Osteoblast (primary cell): ENCODE data around the gene FOXE3. TPM values are rescaled to one million over a fixed set of nuclear protein-coding genes. Genes with fewer than 3 reads are reported as not detected.

Source experiments
- DNase-seq: peaks from one replicate; pipeline ENCODE4 v3.0.0; 2011; ENCODE audit warnings: low spot score, mixed read lengths; ENCODE audit not compliant: insufficient read length; ENCODE audit errors: missing footprints
- H2AFZ ChIP-seq: 2 replicates; pipeline ENCODE4 v1.6.0; 2011; ENCODE audit warnings: mild to moderate bottlenecking, low read length
- H3K27ac ChIP-seq: 2 replicates; pipeline ENCODE4 v1.5.1; 2011; ENCODE audit warnings: mild to moderate bottlenecking, low read depth, low read length, moderate library complexity
- H3K27me3 ChIP-seq: 2 replicates; pipeline ENCODE4 v1.6.0; 2012; ENCODE audit warnings: mild to moderate bottlenecking, control low read depth, inconsistent platforms, low read length, moderate library complexity; ENCODE audit not compliant: insufficient read depth
- H3K36me3 ChIP-seq: 2 replicates; pipeline ENCODE4 v1.5.1; 2011; ENCODE audit warnings: mild to moderate bottlenecking, low read length, control low read depth, moderate library complexity; ENCODE audit not compliant: insufficient read depth
- H3K4me1 ChIP-seq: 2 replicates; pipeline ENCODE4 v1.5.1; 2011; ENCODE audit warnings: mild to moderate bottlenecking, low read length, control low read depth, moderate library complexity; ENCODE audit not compliant: insufficient read depth
- H3K4me2 ChIP-seq: 2 replicates; pipeline ENCODE4 v1.6.0; 2011; ENCODE audit warnings: mild to moderate bottlenecking, low read length; ENCODE audit not compliant: insufficient read depth
- H3K4me3 ChIP-seq: fragments of 200-600 bp; sonication (generic); 3 replicates; pipeline ENCODE4 v1.5.1; 2012; ENCODE audit warnings: mild to moderate bottlenecking, low read length, inconsistent platforms; ENCODE audit not compliant: insufficient read depth
- H3K79me2 ChIP-seq: 2 replicates; pipeline ENCODE4 v1.6.0; 2012; ENCODE audit warnings: mild to moderate bottlenecking, low read length, control low read depth, inconsistent platforms; ENCODE audit not compliant: insufficient read depth
- H3K9me3 ChIP-seq: 2 replicates; pipeline ENCODE4 v1.5.1; 2011; ENCODE audit warnings: low read depth, low read length, control low read depth
- H4K20me1 ChIP-seq: 2 replicates; pipeline ENCODE4 v1.6.0; 2012; ENCODE audit warnings: mild to moderate bottlenecking, low read length, control low read depth; ENCODE audit not compliant: insufficient read depth
- total RNA-seq: library from RNA; depleted of rRNA; stranded (reverse); fragments of >200 nt; gene quantifications from 2 replicates; pipeline ENCODE4 v1.2.3, GENCODE V29; 2012
- TF ChIP-seq, protein P1 (sequence below): IDR thresholded peaks from 2 replicates; pipeline ENCODE4 v1.5.1; 2011; ENCODE audit warnings: mild to moderate bottlenecking, low read depth, low read length, moderate library complexity; ENCODE audit errors: extremely low read depth

The FOXE3 gene
- total RNA-seq, 1 donor = not detected

DNA sequence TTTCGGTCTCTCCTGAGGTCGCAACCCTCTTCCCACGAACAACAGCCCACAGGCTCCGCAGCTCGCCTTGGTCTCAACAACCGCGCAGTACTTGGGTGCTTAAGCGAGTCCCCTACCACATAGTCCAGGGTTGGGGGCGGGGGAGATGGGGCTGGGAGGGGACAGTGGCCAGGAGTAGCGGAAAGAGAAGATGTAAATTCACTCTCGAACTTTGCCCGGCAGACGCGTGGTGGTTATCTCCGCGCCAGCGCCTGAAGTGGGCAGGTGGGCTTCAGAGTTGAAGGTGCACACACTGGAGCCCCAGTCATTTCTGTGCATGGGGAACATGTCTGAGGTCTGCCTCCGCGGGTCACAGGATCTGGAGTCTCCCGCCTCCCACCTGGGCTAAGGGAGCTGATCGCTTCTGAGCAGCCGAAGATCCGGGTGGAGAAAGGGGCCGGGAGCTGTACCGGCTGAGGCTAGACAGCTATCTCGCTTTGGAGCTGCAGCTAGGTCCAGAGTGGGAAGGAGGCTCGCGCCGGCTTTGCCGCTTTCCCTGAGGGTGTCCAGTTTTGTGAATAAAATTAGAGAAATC is 17.5 kb downstream of the FOXE3 start:
- DNase-seq = no peak
- H4K20me1 ChIP-seq = no peaks in the 10 kb centered on the region
- H3K4me3 ChIP-seq = peak overlapping the region; percentile 56
- H3K27me3 ChIP-seq = peaks cover 7% of the 10 kb centered on the region
- H3K79me2 ChIP-seq = no peaks in the 10 kb centered on the region
- no peaks in the 10 kb centered on the region for H3K36me3 ChIP-seq
- H3K4me2 ChIP-seq = peak overlapping the region; percentile 65
- no peaks in the 10 kb centered on the region for H3K9me3 ChIP-seq
- no peak overlapping the region for H3K27ac ChIP-seq
- TF ChIP-seq, protein P1, sequence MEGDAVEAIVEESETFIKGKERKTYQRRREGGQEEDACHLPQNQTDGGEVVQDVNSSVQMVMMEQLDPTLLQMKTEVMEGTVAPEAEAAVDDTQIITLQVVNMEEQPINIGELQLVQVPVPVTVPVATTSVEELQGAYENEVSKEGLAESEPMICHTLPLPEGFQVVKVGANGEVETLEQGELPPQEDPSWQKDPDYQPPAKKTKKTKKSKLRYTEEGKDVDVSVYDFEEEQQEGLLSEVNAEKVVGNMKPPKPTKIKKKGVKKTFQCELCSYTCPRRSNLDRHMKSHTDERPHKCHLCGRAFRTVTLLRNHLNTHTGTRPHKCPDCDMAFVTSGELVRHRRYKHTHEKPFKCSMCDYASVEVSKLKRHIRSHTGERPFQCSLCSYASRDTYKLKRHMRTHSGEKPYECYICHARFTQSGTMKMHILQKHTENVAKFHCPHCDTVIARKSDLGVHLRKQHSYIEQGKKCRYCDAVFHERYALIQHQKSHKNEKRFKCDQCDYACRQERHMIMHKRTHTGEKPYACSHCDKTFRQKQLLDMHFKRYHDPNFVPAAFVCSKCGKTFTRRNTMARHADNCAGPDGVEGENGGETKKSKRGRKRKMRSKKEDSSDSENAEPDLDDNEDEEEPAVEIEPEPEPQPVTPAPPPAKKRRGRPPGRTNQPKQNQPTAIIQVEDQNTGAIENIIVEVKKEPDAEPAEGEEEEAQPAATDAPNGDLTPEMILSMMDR = no peak
- peaks cover 24% of the 10 kb centered on the region for H3K4me1 ChIP-seq
- no peak overlapping the region for H2AFZ ChIP-seq

DNA sequence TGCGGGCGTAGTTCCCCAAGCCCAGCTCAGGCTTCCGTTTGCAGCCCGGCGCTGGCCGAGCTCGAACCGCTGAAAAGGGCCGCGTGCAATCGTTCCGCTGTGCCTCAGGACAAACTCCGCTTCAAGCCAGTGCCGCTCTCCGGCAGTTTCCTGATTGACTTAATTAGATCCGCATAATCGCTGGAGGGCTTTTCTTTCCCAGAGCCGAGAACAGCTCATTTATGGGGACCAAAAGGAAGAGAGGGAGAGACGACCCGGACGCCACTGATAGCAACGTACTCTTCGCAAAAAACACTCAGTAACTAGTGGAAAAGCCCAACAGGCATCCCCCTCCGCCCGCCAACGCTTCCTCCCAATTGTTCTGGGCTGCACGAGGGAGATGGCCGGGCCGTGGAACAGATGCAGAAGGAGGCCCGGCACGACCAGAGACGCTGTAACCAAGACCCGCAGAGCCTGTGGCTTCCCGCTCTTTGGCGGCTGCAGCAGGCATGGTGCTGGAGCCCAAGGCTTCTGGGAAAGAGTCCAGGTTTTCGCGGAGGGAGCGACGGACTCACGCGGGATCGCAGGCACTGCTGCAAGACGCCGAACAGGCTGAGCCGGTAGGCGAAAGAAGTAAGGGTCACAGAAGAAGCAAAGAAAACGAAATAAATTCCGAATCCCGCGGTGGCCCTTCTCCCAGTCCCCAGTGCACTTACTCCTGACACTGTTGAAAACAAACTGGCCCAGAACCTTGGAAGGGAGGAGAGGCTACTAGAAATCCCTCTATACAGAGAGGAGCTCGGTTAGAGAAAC is 18.2 kb downstream of the FOXE3 start:
- no peaks in the 10 kb centered on the region for H3K79me2 ChIP-seq
- H3K4me1 ChIP-seq = peaks cover 24% of the 10 kb centered on the region

DNA sequence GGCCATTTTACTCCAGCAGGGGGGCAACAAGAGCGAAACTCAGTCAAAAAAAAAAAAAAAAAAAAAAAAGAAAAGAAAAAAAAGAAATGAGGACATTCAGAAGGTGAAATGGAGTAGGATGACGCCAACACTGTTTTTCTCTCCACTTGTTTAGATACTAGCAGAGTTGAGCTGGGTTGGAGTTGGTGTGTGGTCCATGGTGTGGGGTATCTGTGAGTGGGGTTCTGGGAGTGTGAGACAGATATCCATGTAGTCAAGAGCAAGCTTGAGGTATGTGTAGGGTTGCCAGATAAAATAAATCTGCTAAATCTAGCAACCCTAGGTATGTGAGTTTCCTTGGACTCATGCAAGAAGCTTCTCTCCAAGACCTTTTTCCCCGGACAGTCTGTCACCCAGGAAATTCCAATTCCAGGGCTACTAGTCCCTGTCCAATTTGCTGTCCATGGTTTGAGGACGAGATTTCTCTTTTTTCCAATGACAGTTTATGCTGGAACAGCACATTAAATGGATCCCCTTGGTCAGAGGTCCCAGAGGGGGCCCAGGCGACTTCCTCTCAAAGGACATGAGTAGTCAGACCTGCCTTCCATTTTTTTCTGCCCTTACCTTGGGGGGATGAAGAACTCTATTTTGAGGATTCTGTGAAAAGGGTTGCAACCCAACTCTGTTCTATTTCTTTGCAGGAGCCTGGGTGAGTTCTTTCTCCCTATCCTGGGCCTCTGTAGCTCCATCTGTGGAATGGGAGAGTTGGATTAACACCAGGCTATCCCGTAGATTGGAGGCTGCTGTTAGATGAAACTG is 19.6 kb downstream of the FOXE3 start:
- no peak overlapping the region for H3K27ac ChIP-seq
- H3K4me3 ChIP-seq = no peak overlapping the region
- TF ChIP-seq, protein P1 = no peak
- peaks cover 24% of the 10 kb centered on the region for H3K4me1 ChIP-seq
- H3K36me3 ChIP-seq = no peaks in the 10 kb centered on the region
- peaks cover 25% of the 10 kb centered on the region for H3K27me3 ChIP-seq
- H2AFZ ChIP-seq = no peak overlapping the region
- peak overlapping the region; percentile 90 for H3K4me2 ChIP-seq
- H3K9me3 ChIP-seq = no peaks in the 10 kb centered on the region
- no peaks in the 10 kb centered on the region for H4K20me1 ChIP-seq
- peak; percentile 88 for DNase-seq
- H3K79me2 ChIP-seq = no peaks in the 10 kb centered on the region

More for the DNA sequence above, 18.2 kb downstream of the FOXE3 start:
- H3K27me3 ChIP-seq = peaks cover 11% of the 10 kb centered on the region
- H3K27ac ChIP-seq = no peak overlapping the region
- TF ChIP-seq, protein P1 = no peak
- peak; percentile 85 for DNase-seq
- peak overlapping the region; percentile 35 for H2AFZ ChIP-seq
- H3K36me3 ChIP-seq = no peaks in the 10 kb centered on the region
- peak overlapping the region; percentile 56 for H3K4me3 ChIP-seq
- H3K4me2 ChIP-seq = peak overlapping the region; percentile 65
- no peaks in the 10 kb centered on the region for H3K9me3 ChIP-seq
- no peaks in the 10 kb centered on the region for H4K20me1 ChIP-seq
